Suppressor macrophage (primary cell): ENCODE data around the gene ST6GAL1.

ENCODE experiments used
- DNase-seq, 4 experiments: peaks; one replicate each; pipeline ENCODE4 v3.0.0-alpha.2; 2020 to 2022

Gene ST6GAL1

GRCh38 chr3:187122261-187122660 lies 191.9 kb downstream of the ST6GAL1 start:
- no peak for DNase-seq

- DNase-seq: no peak
These were observed 195.1 kb downstream of the ST6GAL1 start for GRCh38 chr3:187125319-187126031.
